Stimulated activated CD4-positive, alpha-beta T cell treated with anti-CD3 and anti-CD28 coated beads, TNF-alpha, amount 100 ng/mL, for 4 hours (primary cell): ENCODE data around the gene L1TD1.
"Not testable (repeated sequence)": the region's sequence is repeated elsewhere in the genome, so short reads cannot be mapped to it uniquely, and the experiment has no call there.

Experiments
- DNase-seq, 3 experiments: peaks; one replicate each; pipeline ENCODE4 v3.0.0-alpha.2; 2020; ENCODE audit warnings: low read depth in 3 of 3

The L1TD1 gene

GRCh38 chr1:62207187-62207586 is 12.5 kb downstream of the L1TD1 start:
- no peak for DNase-seq

GRCh38 chr1:62208087-62208486 is 13.4 kb downstream of the L1TD1 start:
- DNase-seq = no peak

- DNase-seq = no peak
Measured at GRCh38 chr1:62208970-62209369, 14.3 kb downstream of the L1TD1 start.

- no peak for DNase-seq
Measured at GRCh38 chr1:62209931-62210595, 15.4 kb downstream of the L1TD1 start.

DNA sequence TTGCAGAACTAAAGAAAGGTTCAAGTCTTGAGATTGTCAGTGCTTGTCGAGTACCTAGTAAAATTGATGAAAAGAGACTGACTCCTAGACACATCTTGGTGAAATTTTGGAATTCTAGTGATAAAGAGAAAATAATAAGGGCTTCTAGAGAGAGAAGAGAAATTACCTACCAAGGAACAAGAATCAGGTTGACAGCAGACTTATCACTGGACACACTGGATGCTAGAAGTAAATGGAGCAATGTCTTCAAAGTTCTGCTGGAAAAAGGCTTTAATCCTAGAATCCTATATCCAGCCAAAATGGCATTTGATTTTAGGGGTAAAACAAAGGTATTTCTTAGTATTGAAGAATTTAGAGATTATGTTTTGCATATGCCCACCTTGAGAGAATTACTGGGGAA is 16.3 kb downstream of the L1TD1 start:
- no peak for DNase-seq

- no peak for DNase-seq
Measured at GRCh38 chr1:62212411-62212810, 17.8 kb downstream of the L1TD1 start.

- no peak for DNase-seq
Measured at GRCh38 chr1:62213075-62213914, 18.6 kb downstream of the L1TD1 start.

- no peak for DNase-seq
Measured at GRCh38 chr1:62218604-62219003, 24.0 kb downstream of the L1TD1 start.

- DNase-seq = not testable (repeated sequence)
Measured at GRCh38 chr1:62220456-62220855, 25.8 kb downstream of the L1TD1 start.

- DNase-seq = no peak
Measured at GRCh38 chr1:62221171-62221570, 26.5 kb downstream of the L1TD1 start.

GRCh38 chr1:62222321-62222720 is 27.7 kb downstream of the L1TD1 start:
- no peak for DNase-seq

GRCh38 chr1:62224182-62224581 is 29.5 kb downstream of the L1TD1 start:
- no peak for DNase-seq

DNA sequence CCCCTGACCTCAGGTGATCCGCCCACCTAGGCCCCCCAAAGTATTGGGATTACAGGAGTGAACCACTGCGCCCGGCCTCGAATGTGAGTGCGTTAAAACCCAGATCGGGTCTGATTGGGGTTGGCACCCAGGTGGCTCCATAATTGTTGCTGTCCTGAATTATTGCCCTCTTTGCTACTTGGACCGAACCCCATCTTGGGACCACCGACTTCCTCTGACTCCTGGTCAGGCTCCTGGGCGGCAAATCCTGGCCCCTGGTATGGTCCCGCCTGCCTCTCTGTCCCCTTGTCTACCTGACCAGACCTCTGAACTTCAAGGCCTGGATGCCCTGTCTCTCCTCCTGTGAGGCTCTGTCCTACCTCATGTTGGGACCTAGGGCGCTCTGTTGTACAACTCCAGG is 32.8 kb downstream of the L1TD1 start:
- DNase-seq = no peak

DNA sequence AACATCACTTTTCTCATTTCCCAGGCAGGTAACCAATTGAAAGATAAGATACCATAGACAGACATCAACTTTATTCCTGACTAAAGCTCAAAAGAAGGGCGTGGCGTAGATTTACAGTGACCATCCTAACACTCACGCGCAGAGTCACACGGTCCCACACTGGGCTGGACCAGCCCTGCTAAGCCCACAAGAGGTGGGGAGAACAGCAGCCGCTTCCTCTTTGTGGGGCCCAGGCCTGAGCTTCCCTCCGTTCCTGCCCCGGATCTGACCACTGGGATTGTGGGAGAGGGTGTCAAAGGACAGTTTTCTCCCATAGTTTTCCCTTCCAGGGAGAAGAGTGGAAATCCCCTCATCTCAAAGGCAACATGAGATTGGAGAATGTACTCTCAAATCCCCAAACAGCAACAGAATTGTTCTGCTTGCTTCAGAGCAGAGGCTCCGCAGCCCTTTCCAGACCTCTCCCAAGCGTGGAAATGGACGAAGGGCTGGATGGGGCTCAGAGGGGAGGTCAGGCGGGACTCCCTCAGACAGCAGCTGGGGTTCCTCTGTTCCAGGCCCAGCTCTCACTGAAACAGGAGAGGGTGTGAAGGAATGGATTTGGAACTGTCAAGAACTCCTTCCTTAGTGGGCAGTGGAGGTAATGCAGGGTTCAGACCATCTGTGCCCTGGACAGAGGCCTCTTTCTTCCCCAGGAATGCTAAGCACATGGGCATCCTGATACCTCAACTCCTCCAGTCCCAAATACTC is 33.7 kb downstream of the L1TD1 start:
- no peak for DNase-seq

- DNase-seq = no peak
Measured at GRCh38 chr1:62228883-62229187, 34.2 kb downstream of the L1TD1 start.

DNA sequence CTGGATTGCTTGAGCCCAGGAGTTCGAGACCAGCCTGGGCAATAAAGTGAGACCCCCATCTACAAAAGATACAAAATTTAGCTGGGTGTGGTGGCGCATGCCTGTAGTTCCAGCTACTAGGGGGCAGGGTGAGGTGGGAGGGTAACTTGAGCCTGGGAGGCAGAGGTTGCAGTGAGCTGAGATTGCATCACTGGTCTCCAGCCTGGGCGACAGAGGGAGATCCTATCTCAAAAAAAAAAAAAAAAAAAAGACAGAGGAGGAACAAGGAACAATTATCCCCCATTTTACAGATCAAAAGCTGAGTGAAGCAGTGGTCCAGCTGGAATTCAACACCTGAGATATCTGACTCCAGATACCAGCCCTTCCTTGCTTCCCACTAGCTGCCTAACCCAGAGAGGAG is 34.8 kb downstream of the L1TD1 start:
- DNase-seq = no peak

- no peak for DNase-seq
Measured at GRCh38 chr1:62229932-62230331, 35.3 kb downstream of the L1TD1 start.

GRCh38 chr1:62230718-62231117 is 36.1 kb downstream of the L1TD1 start:
- DNase-seq = no peak

- DNase-seq = no peak
Measured at GRCh38 chr1:62232871-62233278, 38.2 kb downstream of the L1TD1 start.

- no peak for DNase-seq
Measured at GRCh38 chr1:62233926-62234450, 39.3 kb downstream of the L1TD1 start.

DNA sequence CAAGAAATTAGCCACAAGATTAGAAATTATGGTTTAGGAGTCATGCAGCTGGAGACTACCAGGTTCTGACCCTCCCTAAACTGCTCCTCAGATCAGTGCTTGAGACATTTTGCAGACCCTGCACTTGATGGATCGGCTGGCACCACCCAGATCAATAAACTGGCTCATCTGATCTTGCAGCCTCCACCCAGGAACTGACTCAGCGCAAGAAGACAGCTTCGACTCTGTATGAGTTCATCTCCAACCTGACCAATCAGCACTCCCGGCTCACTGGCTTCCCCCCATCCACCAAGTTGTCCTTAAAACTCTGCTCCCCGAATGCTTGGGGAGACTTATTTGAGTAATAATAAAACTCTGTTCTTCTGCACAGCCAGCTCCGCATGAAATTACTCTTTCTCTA is 40.0 kb downstream of the L1TD1 start:
- no peak for DNase-seq

DNA sequence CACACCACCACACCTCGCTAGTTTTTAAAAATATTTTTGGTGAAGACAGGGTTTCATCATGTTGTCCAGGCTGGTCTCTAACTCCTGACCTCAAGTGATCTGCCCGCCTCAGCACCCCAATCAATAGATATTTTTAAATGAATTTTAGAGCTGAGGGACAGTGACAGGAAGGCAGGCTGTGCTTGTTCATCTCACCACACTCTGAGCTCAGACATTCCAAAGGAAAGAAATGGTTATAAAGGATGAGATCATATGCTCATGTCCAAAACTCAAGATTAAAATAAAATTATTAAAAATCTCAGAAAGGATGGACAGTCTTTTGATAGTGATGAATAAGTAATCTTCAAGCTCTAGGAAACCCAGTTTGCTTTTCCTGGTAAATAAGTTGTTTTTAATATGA is 40.9 kb downstream of the L1TD1 start:
- DNase-seq = no peak

DNA sequence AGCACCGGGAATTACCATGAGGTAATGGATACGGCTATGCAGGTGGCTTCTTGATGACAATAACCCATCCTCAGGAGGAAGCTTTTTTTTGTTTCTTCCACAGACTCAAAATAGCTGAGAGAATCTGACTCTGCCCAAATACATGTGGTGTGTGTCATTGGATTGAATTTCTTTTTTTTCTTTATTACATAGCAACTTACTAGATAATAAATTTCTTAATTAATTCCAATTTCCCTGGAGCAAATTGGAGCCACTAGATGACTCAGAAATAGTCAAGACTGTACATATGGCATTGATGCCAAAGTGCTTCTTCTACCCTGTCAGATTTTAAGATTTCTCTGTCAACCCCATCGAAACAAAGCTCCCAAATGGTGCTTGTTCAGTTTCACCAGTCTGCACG is 42.7 kb downstream of the L1TD1 start:
- DNase-seq = no peak
